Measurements from ENCODE around the gene SOS1.
"Not testable (repeated sequence)": the region's sequence is repeated elsewhere in the genome, so short reads cannot be mapped to it uniquely, and the experiment has no call there.

Gene SOS1

DNA sequence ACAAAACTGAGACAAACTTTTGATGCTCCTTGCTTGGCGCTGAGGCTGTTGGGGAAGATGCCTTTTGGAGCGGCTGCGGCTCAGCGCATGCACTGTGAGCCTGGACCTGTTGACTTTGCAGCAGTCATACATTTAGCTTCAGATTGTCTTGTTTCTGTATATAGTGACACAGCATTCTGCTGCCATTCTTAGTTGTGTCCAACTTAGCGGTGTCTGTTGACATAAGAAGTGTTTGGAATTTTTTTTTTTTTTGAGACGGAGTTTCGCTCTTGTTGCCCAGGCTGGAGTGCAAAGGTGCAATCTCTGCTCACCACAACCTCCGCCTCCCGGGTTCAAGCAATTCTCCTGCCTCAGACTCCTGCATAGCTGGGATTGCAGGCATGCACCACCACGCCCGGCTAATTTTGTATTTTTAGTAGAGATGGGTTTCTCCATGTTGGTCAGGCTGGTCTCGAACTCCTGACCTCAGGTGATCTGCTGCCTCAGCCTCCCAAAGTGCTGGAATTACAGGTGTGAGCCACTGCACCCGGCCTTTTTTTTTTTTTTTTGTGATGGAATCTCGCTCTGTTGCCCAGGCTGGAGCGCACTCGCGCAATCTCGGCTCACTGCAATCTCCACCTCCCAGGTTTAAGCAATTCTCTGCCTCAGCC, 17.5 kb upstream of the SOS1 start:
- not testable (repeated sequence) for DNase-seq

DNA sequence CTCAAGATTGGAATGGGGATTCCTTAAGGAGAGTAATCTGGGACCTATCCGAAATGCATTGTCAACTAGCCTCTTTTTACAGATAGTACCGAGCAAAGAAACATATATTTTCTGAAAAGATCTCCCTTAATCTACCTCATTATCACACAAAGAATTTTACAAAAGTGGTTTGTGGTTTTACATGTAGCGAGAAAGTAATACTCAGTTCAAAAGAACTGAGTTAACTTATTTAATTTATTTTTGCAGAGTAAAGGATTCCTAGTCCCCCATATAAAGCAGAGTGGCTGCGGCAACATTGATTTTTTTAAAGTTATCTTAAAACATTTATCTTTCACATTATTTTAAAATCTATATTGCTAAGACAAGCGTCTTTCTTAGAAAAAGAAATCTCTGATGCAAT, 15.9 kb upstream of the SOS1 start:
- no peak for DNase-seq

DNA sequence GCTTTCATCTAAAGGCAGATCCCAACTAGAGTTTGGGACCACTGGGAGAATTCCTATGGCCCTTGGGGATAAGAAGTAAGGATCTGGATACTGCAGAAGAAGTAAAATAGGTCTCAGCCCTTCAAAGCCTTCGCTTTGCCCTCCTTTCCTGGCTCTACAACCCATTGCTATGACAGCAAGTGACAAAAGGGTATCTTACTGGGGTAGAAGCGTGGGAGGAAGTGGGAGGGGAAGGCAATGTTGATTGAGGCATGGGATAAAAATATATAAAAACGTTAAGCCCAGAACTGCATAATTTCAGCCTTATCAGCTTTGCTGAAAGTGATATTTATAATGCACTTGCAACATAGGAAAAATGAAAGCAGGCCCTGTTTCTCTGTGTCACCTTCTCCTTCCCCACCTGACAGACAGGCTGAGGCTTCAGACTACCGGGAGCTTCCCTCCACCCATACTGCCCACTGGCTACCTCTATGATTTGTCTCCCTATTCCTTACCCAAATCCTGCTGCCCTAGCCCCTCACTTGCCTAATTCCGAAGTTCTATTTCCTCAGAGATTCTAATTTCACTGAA, 14.9 kb upstream of the SOS1 start:
- no peak for DNase-seq

DNA sequence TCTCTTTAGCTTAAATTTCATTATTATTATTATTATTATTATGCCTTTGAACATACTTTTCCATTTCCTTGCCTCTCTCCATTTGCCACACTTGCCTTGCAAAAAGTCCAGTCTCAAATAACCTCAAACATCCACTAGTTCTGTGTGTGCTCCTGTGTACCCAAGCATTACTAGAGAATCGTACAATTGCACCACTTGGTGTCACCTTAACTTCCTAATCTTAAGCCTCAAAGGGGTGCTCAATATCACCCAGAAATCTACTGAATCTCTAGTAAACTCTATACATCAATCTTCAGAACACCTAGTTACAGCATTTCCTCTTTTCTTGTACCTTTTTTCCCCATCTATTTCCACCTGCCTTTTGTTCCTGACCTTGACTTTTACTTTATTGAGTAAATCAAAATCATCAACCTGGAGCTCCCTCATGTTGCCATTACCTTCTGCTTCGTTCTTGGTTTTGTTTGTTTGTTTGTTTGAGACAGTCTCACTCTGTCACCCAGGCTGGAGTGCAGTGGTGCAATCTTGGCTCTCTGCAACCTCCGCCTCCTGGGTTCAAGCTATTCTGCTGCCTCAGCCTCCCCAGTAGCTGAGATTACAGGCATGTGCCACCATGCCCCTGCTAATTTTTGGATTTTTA, 12.5 kb upstream of the SOS1 start:
- DNase-seq: no peak

DNA sequence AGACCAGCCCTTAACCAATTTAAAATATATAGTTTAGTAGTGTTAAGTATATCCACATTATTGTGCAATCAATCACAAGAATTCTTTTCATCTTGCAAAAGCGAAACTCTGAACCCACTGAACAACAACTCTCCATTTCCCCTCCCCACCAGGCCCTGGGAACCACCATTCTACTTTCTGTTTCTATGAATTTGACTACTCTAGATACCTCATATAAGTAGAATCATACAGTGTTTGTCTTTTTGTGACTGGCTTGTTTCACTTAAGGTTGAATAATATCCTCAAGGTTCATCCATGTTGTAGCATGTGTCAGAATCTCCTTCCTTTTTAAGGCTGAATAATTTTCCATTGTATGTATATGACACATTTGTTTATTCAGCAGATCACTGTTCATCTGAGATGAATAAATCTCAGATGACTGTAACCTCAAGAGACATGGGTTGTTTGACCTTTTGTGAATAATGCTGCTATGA, 8.1 kb upstream of the SOS1 start:
- DNase-seq: no peak

DNA sequence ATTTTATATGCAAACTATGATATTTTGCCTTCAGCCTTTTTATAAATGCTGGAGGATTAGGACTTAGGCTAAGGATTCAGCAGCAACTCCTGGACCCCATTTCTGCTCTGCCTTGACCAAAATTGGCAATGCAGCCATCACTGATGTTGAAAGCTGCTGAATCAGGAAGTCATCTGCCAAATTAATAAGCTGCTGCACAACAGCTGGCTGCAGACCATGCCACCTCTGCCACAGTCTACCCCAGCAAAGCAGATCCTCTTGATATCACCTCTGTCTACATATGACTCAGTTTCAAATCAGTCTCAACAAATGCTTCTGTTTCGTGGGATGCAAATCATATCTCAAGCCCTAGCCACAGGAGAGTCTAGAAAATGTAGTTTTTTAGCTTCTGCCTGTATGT, 7.1 kb upstream of the SOS1 start:
- no peak for DNase-seq

DNA sequence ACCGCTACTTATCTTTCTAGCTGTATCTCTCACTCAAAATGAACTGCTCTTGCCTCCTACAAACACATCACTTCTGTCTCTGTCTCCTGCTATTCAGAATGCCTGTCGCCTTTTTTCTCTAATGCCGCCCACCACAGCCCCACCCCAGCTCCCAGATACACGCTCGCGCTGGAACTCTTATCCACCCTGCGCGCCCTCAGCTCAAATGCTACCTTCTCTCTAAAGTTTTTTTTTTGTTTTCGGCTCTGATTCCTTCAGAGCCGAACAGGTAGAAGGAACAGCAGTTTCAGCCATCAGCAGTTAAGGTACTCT, 3.9 kb upstream of the SOS1 start:
- peak; percentile 65 for DNase-seq

DNA sequence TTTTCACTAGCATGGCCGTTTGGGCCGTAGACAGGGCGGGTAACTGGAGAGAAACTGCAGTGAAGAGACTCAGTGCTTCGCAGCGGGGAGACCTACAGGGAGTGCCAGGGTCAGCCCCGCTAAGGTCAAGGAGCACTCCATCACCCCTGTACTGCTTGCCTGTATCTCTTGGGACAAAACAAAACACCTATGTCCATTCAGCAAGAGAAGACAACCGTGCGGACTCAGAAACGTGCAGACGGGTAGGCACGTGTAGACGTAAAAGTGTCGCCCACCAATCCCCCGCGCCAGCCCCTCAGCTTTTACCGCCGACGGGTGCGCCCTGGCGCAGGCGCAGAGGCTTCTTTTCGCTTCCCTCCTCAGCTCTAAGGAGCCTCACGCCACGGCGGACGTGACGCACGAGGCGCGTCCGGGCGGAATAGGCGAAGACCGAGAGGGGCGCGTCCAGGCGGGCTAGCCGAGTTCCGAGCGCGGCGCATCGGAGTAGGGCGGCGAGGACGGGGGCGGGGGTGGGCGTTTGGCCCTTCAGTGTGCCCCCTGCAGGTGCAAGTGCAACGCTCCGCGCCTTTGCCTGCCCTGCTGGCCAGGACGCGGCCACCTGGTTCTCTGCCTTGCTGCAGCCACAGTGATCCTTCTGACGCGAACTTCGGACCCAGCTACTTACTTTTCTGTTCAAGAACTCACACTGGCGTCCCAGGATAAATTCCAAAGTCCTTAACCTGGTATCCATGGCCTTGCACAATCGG, 3.3 kb upstream of the SOS1 start:
- peak; percentile 98 for DNase-seq

DNA sequence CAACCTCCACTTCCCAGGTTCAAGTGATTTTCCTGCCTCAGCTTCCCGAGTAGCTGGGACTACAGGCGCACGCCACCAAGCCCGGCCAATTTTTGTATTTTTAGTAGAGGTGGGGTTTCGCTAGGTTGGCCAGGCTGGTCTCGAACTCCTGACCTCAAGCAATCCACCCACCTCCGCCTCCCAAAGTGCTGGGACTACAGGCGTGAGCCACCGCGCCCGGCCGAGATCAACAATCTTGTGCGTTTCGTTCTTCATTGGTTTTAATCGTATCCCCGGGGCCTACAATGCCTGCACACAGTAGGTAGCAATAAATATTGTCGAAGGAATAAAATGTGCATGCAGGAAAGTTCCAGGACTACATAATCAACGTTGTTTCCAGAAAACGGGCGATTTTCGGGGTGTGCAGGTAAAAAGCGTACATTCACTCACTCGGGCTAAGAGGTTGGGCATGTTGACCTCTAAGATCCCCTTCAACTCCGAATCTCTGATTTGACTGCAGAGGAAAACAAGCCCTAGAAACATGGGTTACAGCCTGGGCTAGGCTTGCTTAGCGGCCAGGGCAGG, 2.7 kb upstream of the SOS1 start:
- no peak for DNase-seq

DNA sequence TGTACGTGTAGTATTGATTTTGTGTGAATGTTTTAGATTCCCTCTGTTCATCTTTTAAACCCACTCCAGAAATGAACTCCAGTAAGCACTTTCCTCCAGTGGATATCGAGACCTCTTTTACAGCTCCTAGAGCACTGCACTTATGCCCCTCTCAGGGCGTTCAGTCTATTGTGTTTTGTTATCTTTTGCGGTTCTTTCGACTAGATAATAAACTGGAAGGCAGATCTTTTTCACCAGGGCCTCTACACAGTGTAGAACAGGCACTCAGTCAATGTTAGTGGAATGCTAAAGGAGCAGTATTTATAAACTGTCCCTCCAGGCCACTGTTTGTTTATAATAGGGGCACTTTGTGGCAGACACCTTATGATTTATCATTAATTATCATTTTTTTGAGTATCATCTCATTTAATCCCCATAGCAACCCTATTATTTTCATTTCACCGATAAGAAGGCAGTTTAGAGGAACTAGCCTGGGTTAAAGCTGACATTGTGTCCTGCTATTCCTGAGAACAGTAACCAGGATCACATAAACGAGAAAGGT, 742 bp upstream of the SOS1 start:
- peak; percentile 76 for DNase-seq

DNA sequence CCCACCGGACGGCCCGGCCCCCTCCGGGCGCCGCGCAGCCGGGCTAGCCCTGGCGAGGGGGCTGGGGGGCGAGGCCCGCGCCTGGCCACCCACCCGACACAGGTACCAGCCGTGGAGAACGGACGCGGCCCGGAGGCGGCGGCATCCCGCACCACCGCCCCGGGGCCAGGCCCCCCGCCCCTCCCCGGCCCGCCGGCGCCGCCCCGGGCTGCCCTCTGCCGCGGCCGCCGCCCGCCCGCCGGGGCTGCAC, 405 bp downstream of the SOS1 start:
- no peak for DNase-seq

DNA sequence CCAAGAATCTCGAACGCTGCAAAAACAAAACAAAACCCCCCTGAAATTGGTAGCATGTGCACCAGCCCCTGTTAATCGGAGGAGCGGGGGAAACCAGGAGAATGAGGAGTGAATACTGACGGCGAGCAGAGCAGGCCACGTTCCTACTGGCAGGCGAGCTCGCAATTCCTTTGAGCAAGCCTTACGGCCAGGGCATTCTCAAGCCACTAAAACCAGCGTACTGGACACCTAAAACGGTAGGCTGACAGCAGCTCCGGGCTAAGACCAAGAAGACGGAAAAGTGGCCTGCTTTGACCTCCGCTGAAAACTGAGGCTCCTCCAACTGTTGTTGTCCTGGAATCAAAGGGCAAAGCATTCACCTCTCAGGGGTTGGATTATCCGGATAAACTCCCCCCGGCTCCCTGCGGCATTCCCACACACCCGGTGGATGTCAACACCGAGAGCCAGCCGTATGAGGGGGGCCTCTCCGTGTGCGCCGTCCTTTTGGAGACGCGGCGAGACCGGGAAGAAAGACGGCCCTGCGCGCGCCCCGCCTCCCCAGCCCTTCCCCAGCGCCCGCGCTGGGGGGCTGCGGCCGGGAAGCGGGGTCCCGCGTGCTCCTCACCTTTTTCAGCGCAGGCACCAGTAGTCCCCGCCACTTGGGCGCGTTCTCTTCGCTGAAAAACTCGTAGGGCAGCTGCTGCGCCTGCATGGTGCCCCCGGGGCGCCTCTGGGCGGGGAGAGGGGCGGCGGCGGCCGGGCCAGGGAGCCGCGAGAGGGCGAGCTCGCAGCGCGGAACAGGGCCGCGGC, 925 bp downstream of the SOS1 start:
- peak; percentile 73 for DNase-seq

DNA sequence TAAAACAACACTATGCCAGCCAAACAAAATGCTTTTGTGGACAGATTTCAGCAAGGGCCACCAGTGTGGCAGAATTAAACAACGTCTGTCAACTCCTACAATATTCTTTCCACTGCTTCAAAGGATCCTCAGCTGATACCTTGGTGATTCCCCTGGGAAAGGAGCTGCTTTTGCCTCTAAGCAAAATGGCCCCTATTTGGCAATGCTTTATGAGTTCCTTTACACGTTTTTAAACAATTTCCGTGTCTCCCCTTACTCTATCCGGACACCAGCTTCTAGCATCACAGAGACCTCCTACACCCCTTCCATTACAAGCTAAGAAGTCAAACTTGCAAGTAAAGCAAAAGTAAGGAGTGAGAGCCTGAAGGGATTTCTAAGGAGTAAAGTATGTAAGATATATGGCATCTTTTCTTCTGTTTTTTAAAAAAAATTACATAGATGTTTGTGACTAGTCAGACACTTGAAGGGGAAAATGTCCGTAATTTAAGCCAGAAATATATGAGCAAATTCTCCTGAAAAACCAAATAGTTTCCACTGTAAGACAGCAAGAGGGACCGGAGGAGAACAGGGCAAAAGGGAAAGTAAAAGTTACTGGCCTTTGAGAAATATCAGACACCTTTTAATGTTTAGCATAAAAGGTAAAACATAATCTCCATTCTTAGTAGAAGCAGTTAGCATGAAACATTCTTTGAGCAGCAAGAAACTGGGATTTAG, 1.9 kb downstream of the SOS1 start:
- DNase-seq: no peak

DNA sequence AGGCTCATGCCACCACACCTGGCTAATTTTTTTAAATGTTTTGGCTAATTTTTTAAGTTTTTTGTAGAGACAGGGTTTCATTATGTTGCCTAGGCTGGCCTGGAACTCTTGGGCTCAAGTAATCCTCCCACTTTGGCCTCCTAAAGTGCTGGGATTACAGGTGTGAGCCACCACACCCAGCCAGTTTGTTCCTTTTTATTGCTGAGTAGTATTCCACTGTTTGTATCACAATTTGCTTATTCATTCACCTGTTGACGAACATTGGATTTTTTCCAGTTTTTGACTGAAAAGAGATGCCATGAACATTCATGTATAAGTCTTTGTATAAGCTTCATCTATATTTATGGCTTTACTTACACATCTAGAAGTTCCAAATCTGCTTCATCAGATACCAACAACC, 5.3 kb downstream of the SOS1 start:
- DNase-seq: no peak

DNA sequence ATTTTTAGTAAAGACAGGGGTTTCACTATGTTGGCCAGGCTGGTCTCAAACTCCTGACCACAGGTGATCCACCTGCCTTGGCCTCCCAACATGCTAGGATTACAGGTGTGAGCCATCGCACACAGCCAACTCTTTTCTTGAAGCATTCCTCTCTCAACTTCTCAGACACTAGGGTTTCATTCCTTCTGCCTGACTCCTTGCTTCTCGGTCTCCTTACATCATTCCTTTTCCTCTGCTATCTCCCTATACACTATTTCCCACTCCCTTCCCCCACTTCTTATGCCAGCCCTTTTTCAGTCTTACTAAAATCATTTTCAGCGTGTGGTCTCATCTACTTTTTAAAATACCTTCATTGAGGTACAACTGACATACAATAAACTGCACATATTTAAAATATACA, 6.1 kb downstream of the SOS1 start:
- no peak for DNase-seq

DNA sequence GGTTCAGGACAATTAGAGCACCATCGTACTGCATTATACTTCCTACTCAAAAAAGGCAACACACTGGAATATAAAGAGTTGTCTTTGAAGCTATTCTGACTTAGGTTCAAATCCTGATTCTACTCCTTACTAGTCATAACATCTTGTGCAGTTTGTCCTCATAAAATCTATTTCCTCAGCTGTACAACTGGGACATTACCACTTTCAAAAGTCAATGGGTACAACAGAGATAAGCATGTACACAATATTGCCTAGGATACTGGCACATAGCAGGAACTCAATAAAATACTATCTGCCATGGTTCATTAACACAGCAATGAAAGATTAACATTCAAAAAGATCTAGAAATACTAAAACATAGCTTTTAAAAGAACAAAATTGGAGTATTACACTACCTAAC, 11.3 kb downstream of the SOS1 start:
- no peak for DNase-seq

DNA sequence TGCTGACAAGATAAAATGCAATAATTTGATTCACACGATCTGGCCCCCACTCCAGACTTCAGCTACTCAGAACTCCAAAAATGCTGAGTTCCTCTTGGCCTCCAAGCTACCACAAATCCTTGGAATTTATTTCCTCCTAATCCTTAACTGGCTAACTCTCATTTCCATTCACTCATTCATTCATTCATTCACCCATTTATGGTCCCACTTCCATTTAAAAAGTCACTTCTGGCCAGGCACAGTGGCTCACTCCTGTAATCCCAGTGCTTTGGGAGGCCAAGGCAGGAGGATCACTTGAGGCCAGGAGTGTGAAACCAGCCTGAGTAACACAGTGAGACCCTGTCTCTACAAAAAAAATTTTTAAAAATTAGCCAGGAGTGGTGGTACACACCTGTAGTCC, 12.5 kb downstream of the SOS1 start:
- DNase-seq: no peak

DNA sequence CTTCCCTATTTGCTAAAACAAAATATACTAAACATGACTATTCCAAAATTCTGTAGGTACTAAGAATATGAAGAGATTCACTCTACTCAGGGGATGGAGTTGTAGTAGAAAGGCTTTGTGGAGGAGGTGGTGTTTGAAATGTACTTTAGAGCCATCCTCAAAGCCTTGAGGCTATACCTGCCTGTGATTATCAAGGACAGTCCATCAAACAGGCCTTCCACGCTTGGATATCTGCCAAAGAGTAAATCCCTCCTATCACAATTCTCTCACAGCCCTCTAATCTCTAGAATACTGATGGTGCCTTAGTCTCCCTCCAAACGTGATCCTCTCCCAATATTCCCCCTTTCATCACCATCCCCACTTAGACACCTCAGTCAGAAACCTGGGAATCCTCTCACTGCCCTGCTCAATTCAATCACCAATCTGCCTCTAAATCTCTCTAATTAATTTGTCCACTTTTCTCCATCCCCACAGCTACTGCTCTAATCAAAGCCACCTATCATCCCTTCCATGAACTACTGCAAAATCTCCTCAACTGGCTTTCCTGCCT, 13.1 kb downstream of the SOS1 start:
- DNase-seq: peak; percentile 69

DNA sequence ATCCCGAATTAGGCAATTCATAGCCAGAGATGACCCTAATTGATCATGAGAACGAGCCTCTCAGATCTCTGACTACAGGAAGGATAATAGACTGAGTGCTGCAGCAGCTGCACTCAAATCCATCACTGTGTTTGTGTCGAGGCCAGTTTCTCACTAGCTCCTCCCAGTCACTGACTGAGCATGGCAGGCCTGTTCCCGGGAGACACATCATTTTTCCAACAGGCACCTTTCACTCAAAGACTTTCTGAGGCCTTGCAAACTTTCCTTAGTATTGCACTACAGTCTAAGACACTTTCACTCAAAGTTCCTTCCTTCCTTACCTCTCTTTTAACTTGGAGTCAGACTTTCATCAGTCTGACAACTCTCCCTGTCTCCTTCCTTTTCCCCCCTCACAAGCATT, 13.7 kb downstream of the SOS1 start:
- peak; percentile 47 for DNase-seq

DNA sequence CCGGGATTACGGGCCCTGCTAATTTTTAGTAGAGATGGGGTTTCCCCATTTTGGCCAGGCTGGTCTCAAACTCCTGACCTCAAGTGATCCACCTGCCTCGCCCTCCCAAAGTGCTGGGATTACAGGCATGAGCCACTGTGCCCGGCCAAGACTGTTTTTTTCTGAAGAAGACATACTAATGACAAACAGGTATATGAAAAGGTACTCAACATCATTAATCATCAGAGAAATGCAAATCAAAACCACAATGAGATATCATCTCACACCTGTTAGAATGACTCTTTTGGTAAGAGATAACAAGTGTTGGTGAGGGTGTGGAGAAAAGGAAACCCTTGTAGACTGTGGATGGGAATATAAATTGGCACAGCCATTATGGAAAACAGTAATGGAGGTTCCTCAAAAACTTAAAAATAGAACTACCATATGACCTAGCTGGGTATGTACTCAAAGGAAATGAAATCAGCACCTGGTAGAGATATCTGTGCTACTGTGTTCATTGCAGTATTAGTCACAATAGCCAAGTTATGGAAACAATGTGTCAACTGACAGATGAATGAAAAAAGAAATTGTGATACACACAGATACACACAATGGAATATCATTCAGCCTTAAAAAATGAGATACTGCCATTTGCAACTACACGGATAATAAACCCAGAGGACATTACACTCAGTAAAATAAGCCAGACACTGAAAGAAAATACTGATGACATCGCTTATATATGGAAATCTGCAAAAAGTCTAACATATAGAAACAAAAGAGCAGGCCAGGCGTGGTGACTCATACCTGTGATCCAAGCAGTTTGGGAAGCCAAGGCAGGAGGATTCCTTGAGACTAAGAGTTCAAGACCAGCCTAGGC, 20.8 kb downstream of the SOS1 start:
- DNase-seq: no peak

DNA sequence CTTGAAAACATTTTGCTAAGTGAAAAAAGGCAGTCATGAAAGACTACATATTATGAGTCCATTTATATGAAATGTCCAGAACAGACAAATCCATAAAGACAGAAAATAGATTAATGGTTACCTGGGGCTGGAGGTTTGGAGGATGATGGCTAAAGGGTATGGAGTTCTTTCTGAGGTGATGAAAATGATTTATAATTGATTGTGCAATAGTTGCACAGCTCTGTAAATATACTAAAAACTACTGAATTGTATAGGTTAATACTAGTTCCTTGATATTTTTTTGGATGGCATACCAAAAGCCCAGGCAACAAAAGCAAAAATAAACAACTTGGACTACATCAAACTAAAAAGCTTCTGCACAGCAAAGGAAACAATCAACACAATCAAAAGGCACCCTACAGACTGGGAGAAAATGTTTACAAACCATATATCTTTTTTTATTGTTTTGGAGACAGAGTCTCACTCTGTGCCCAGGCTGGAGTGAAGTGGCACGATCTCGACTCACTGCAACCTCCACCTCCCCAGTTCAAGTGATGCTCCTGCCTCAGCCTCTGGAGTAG, 21.5 kb downstream of the SOS1 start:
- no peak for DNase-seq
